Type B pancreatic cell (in vitro differentiated cells): ENCODE data around the gene CREG2. TPM values are rescaled to one million over a fixed set of nuclear protein-coding genes. Genes with fewer than 3 reads are reported as not detected.

Experiments used
- DNase-seq: peaks from one replicate; pipeline ENCODE4 v3.0.0; 2021; ENCODE audit warnings: mixed read lengths; ENCODE audit not compliant: unreplicated experiment; ENCODE audit errors: extremely low spot score
- H3K27ac Mint-ChIP-seq: 2 replicates; pipeline ENCODE4 v1.8.0; 2021; ENCODE audit warnings: mild to moderate bottlenecking, mixed read lengths
- H3K27me3 Mint-ChIP-seq: 2 replicates; pipeline ENCODE4 v1.8.0; 2021; ENCODE audit warnings: mixed read lengths
- H3K36me3 Mint-ChIP-seq: 2 replicates; pipeline ENCODE4 v1.8.0; 2021; ENCODE audit warnings: mixed read lengths
- H3K4me1 Mint-ChIP-seq: one replicate; pipeline ENCODE4 v1.8.0; 2021; ENCODE audit warnings: mixed read lengths; ENCODE audit not compliant: unreplicated experiment
- H3K4me3 Mint-ChIP-seq: 2 replicates; pipeline ENCODE4 v1.8.0; 2021; ENCODE audit warnings: mild to moderate bottlenecking, mixed read lengths
- H3K9me3 Mint-ChIP-seq: 2 replicates; pipeline ENCODE4 v1.8.0; 2021; ENCODE audit warnings: mixed read lengths
- CTCF ChIP-seq: fragments of 200-600 bp; sonication (generic); conservative IDR thresholded peaks from 2 replicates; pipeline ENCODE4 v1.5.0; 2021; ENCODE audit warnings: antibody characterized with exemption, mild to moderate bottlenecking
- total RNA-seq: library from RNA; stranded (reverse); gene quantifications from 2 replicates; pipeline ENCODE4 v1.2.1, GENCODE V29; 2021; ENCODE audit warnings: low replicate concordance

The CREG2 gene
- total RNA-seq, 1 donor from 2014 or later = 1.9 TPM

DNA sequence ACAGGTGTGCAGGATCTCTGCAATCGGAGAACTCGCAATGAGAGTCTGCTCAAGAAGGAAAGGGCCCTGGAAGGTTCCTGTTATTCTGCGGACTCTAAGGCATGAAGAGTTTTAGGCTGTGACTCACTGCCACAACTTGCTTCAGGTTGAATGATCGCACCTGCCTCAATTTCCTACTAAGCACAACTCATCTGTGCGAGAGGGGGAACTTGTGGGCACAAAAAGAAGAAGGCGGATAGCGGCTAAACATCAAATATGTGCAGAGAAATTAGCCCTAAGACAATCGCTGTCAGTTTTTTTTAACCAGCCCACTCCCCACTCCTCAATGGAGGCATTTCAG lies 14.0 kb upstream of the CREG2 start:
- Mint-ChIP-seq H3K4me3 (no peak overlapping the region), H3K27ac (no peak overlapping the region), H3K4me1 (no peaks in the 10 kb centered on the region), H3K27me3 (peaks cover 76% of the 10 kb centered on the region), H3K36me3 (peaks cover under 1% of the 10 kb centered on the region), H3K9me3 (no peaks in the 10 kb centered on the region)
- DNase-seq = no peak
- no peak for TF ChIP-seq CTCF

DNA sequence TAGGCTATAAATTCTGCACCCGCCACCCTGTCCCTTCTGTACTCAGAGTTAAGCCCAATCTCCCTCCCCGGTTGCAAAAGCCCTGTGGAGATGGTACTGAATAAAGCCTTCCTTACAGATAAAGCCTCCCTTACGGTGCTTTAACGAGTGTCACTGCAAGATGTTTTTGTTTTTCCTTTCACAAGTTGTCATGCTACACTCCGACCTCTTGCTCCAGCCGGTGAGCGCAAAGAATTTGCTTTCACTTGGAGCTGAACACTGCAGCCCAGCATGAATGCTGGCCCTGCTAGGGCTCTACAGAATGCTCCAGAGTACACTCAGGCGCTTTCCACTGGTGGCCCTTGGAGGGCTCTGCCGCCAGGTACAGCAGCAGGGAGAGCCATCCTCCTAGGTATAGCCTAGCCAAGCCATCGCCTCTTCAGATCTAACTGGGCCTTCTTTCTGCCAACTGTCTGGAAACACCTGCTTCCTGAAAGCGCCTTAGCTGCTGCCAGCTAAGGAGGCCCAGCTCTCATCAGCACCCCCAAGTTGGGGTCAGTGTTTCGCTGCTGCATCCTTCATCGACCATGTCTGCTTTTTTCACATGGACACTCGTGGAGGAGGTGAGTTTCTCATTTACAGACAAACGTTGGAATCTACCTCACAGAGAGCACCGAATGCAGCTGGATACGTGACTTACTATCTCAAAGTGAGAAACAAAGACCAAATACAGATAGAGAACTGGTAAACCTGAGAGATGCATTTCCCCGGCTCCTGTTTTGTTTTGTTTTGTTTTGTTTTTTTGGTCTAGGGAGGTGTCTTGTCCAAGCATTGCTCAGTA lies 13.4 kb upstream of the CREG2 start:
- Mint-ChIP-seq H3K4me1 (no peaks in the 10 kb centered on the region), H3K27me3 (peaks cover 78% of the 10 kb centered on the region), H3K4me3 (no peak overlapping the region), H3K27ac (no peak overlapping the region), H3K9me3 (no peaks in the 10 kb centered on the region), H3K36me3 (peaks cover 3% of the 10 kb centered on the region)
- DNase-seq = no peak
- TF ChIP-seq CTCF = no peak

- Mint-ChIP-seq H3K9me3 (no peaks in the 10 kb centered on the region), H3K36me3 (peaks cover 3% of the 10 kb centered on the region), H3K4me1 (no peaks in the 10 kb centered on the region), H3K27me3 (peaks cover 74% of the 10 kb centered on the region), H3K4me3 (no peak overlapping the region), H3K27ac (no peak overlapping the region)
- no peak for DNase-seq
- TF ChIP-seq CTCF = no peak
Observed at GRCh38 chr2:101400048-101400447, 12.7 kb upstream of the CREG2 start.

DNA sequence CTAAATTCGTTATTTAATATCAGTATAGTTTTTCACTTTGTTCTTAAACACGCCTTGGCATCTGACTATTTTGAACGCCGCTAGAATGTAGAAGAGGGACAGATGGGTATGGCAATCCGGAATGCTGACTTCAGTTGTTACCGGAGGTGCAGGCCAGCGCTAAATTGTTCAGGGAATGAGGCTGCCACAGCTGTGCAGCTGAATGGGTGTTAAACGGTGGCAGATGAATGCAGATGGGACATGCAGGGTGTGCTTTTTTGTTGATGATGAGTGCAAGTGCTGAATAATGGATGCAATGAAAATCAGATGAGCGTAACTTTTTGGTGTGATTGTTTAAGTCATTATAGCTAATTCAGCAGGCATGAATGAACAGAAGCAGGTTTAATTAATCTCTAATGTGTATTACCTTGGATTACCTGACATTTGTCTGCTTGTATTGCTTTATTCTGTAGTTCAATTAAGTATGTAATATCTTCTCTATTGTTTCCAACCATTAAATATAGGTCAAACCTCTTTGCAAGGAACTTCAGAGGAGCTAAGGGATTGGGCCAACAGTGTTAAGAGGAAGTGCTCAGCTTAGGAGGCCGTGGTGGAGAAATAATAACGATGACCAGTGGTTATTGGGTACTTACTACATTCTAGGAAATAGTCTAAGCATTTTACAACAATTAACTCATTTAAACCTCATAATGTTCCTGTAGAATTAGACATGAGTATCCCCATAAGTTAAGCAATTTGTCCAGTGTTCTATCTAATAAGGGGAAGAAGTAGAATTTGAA lies 11.9 kb upstream of the CREG2 start:
- H3K36me3 Mint-ChIP-seq = peaks cover 3% of the 10 kb centered on the region
- peaks cover 74% of the 10 kb centered on the region for H3K27me3 Mint-ChIP-seq
- no peaks in the 10 kb centered on the region for H3K9me3 Mint-ChIP-seq
- H3K4me3 Mint-ChIP-seq = no peak overlapping the region
- no peak for DNase-seq
- TF ChIP-seq CTCF = no peak
- H3K4me1 Mint-ChIP-seq = no peaks in the 10 kb centered on the region
- no peak overlapping the region for H3K27ac Mint-ChIP-seq

DNA sequence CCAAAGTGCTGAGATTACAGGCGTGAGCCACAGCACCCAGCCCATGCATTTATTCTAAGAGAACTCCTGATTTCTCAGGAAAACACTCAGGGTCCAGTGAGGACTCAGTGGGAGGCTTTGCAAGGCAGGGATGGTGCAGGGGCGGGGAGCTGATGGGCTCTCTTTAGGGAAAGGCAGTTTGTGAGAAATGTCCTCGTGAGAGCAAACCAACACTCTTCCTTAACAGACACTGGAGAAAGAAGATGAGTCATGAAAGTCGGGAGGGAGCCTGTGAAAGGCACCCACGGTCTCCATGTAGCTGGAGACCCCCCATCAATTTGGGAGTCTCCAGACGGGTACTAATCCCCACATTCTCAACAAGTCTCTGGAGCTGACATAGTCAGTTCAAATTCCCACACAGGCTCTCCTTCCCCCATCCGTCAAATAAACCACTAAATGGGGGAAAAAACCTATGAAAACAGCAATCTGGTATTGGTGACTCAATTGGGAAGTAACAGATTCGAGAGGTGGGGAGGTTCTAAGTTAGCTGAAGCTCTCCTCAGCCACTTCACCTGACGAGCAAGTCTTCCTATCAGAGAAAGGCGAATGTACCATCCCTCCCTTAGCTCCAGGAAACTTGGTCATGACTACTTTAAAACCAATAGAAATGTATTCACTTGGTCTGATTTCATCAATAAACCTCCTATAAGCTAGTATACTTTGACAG lies 11.0 kb upstream of the CREG2 start:
- H3K27me3 Mint-ChIP-seq = peaks cover 75% of the 10 kb centered on the region
- H3K36me3 Mint-ChIP-seq = peaks cover 3% of the 10 kb centered on the region
- H3K4me3 Mint-ChIP-seq = no peak overlapping the region
- no peak overlapping the region for H3K27ac Mint-ChIP-seq
- no peaks in the 10 kb centered on the region for H3K4me1 Mint-ChIP-seq
- no peaks in the 10 kb centered on the region for H3K9me3 Mint-ChIP-seq
- TF ChIP-seq CTCF = no peak
- DNase-seq = no peak
